ENCODE results near the gene PID1.

Gene PID1

GRCh38 chr2:229099231-229099630 lies 171.9 kb downstream of the PID1 start:
- no peak overlapping the region for H4K8ac ChIP-seq (ENCODE audit: low read depth, low read length)
- H3K27ac ChIP-seq (ENCODE audit: low read depth, low read length): no peak overlapping the region
- H3K9me3 ChIP-seq (ENCODE audit: insufficient read depth, low read depth, low read length): no peaks in the 10 kb centered on the region
- no peak overlapping the region for H3K4me2 ChIP-seq (ENCODE audit: low read length)
- no peak for DNase-seq
- H3K23ac ChIP-seq (ENCODE audit: low read length): no peak overlapping the region
- H2AFZ ChIP-seq (ENCODE audit: insufficient read depth, low read length, poor library complexity): no peak overlapping the region
- H3K9ac ChIP-seq (ENCODE audit: low read length): no peak overlapping the region
- H3K36me3 ChIP-seq (ENCODE audit: control insufficient read depth in 1 of 2, insufficient read depth in 2 of 2, low read length in 2 of 2): no peaks in the 10 kb centered on the region
- H3K4me3 ChIP-seq (ENCODE audit: low read depth, low read length): no peak overlapping the region
- no peak overlapping the region for H3K4ac ChIP-seq (ENCODE audit: low read depth, low read length)
- WGBS (ENCODE audit: extremely low coverage, insufficient coverage, insufficient read length): no CpG with 5 or more reads among the region's 1 CpG
- no peak overlapping the region for H2AK5ac ChIP-seq (ENCODE audit: low read length)
- no peak overlapping the region for H2BK12ac ChIP-seq (ENCODE audit: low read length)
- no peak overlapping the region for H4K91ac ChIP-seq (ENCODE audit: low read depth, low read length)
- no peak overlapping the region for H3K14ac ChIP-seq (ENCODE audit: low read length)
- H2BK120ac ChIP-seq (ENCODE audit: insufficient read depth, low read length, poor library complexity): no peak overlapping the region
- no peak overlapping the region for H2BK5ac ChIP-seq (ENCODE audit: low read depth, low read length, poor library complexity)
- H3K79me2 ChIP-seq (ENCODE audit: control insufficient read depth, insufficient read depth, low read length, poor library complexity): no peaks in the 10 kb centered on the region
- H3K18ac ChIP-seq (ENCODE audit: low read length): no peak overlapping the region
- H3K79me1 ChIP-seq (ENCODE audit: low read length): no peaks in the 10 kb centered on the region
- no peaks in the 10 kb centered on the region for H3K27me3 ChIP-seq (ENCODE audit: insufficient read depth, low read length)
- no peak overlapping the region for H4K12ac ChIP-seq (ENCODE audit: low read depth, low read length)
- H3K4me1 ChIP-seq (ENCODE audit: control insufficient read depth in 1 of 2, insufficient read depth in 2 of 2, low read length in 2 of 2): no peaks in the 10 kb centered on the region

- WGBS (ENCODE audit: extremely low coverage, insufficient coverage, insufficient read length): no CpG with 5 or more reads among the region's 6 CpGs
- H3K27ac ChIP-seq (ENCODE audit: low read depth, low read length): no peak overlapping the region
- DNase-seq: no peak
These were observed 172.3 kb downstream of the PID1 start for GRCh38 chr2:229098801-229099200.

GRCh38 chr2:229096409-229097066 lies 174.5 kb downstream of the PID1 start:
- WGBS (ENCODE audit: extremely low coverage, insufficient coverage, insufficient read length): no CpG with 5 or more reads among the region's 4 CpGs
- Histone ChIP-seq H4K12ac (ENCODE audit: low read depth, low read length) (no peak overlapping the region), H3K9me3 (ENCODE audit: insufficient read depth, low read depth, low read length) (no peaks in the 10 kb centered on the region), H3K27ac (ENCODE audit: low read depth, low read length) (no peak overlapping the region), H3K36me3 (ENCODE audit: control insufficient read depth in 1 of 2, insufficient read depth in 2 of 2, low read length in 2 of 2) (no peaks in the 10 kb centered on the region), H3K4me3 (ENCODE audit: low read depth, low read length) (no peak overlapping the region), H2AFZ (ENCODE audit: insufficient read depth, low read length, poor library complexity) (no peak overlapping the region), H3K27me3 (ENCODE audit: insufficient read depth, low read length) (no peaks in the 10 kb centered on the region), H4K8ac (ENCODE audit: low read depth, low read length) (no peak overlapping the region), H3K79me2 (ENCODE audit: control insufficient read depth, insufficient read depth, low read length, poor library complexity) (no peaks in the 10 kb centered on the region), H3K4me2 (ENCODE audit: low read length) (no peak overlapping the region), H2BK5ac (ENCODE audit: low read depth, low read length, poor library complexity) (no peak overlapping the region), H3K23ac (ENCODE audit: low read length) (no peak overlapping the region), H3K4ac (ENCODE audit: low read depth, low read length) (no peak overlapping the region), H2BK120ac (ENCODE audit: insufficient read depth, low read length, poor library complexity) (no peak overlapping the region), H2AK5ac (ENCODE audit: low read length) (no peak overlapping the region), H3K14ac (ENCODE audit: low read length) (no peak overlapping the region), H3K18ac (ENCODE audit: low read length) (no peak overlapping the region), H3K9ac (ENCODE audit: low read length) (no peak overlapping the region), H3K79me1 (ENCODE audit: low read length) (no peaks in the 10 kb centered on the region), H4K91ac (ENCODE audit: low read depth, low read length) (no peak overlapping the region), H3K4me1 (ENCODE audit: control insufficient read depth in 1 of 2, insufficient read depth in 2 of 2, low read length in 2 of 2) (no peaks in the 10 kb centered on the region), H2BK12ac (ENCODE audit: low read length) (no peak overlapping the region)
- DNase-seq: no peak

More at GRCh38 chr2:229098801-229099200, 172.3 kb downstream of the PID1 start:
- H2BK5ac ChIP-seq (ENCODE audit: low read depth, low read length, poor library complexity): no peak overlapping the region
- H4K91ac ChIP-seq (ENCODE audit: low read depth, low read length): no peak overlapping the region
- no peak overlapping the region for H3K4ac ChIP-seq (ENCODE audit: low read depth, low read length)
- no peak overlapping the region for H3K18ac ChIP-seq (ENCODE audit: low read length)
- H3K9ac ChIP-seq (ENCODE audit: low read length): no peak overlapping the region
- H3K36me3 ChIP-seq (ENCODE audit: control insufficient read depth in 1 of 2, insufficient read depth in 2 of 2, low read length in 2 of 2): no peaks in the 10 kb centered on the region
- no peak overlapping the region for H2AFZ ChIP-seq (ENCODE audit: insufficient read depth, low read length, poor library complexity)
- H3K9me3 ChIP-seq (ENCODE audit: insufficient read depth, low read depth, low read length): no peaks in the 10 kb centered on the region
- no peak overlapping the region for H3K4me3 ChIP-seq (ENCODE audit: low read depth, low read length)
- no peak overlapping the region for H2BK12ac ChIP-seq (ENCODE audit: low read length)
- H4K12ac ChIP-seq (ENCODE audit: low read depth, low read length): no peak overlapping the region
- no peak overlapping the region for H3K14ac ChIP-seq (ENCODE audit: low read length)
- no peaks in the 10 kb centered on the region for H3K79me2 ChIP-seq (ENCODE audit: control insufficient read depth, insufficient read depth, low read length, poor library complexity)
- no peak overlapping the region for H2BK120ac ChIP-seq (ENCODE audit: insufficient read depth, low read length, poor library complexity)
- no peak overlapping the region for H4K8ac ChIP-seq (ENCODE audit: low read depth, low read length)
- no peak overlapping the region for H3K23ac ChIP-seq (ENCODE audit: low read length)
- H2AK5ac ChIP-seq (ENCODE audit: low read length): no peak overlapping the region
- no peak overlapping the region for H3K4me2 ChIP-seq (ENCODE audit: low read length)
- H3K4me1 ChIP-seq (ENCODE audit: control insufficient read depth in 1 of 2, insufficient read depth in 2 of 2, low read length in 2 of 2): no peaks in the 10 kb centered on the region
- H3K79me1 ChIP-seq (ENCODE audit: low read length): no peaks in the 10 kb centered on the region
- no peaks in the 10 kb centered on the region for H3K27me3 ChIP-seq (ENCODE audit: insufficient read depth, low read length)

- Histone ChIP-seq H3K9me3 (ENCODE audit: insufficient read depth, low read depth, low read length) (no peaks in the 10 kb centered on the region), H3K79me1 (ENCODE audit: low read length) (no peaks in the 10 kb centered on the region), H2AK5ac (ENCODE audit: low read length) (no peak overlapping the region), H3K18ac (ENCODE audit: low read length) (no peak overlapping the region), H3K4ac (ENCODE audit: low read depth, low read length) (no peak overlapping the region), H2BK120ac (ENCODE audit: insufficient read depth, low read length, poor library complexity) (no peak overlapping the region), H3K14ac (ENCODE audit: low read length) (no peak overlapping the region), H3K27me3 (ENCODE audit: insufficient read depth, low read length) (no peaks in the 10 kb centered on the region), H3K36me3 (ENCODE audit: control insufficient read depth in 1 of 2, insufficient read depth in 2 of 2, low read length in 2 of 2) (no peaks in the 10 kb centered on the region), H3K9ac (ENCODE audit: low read length) (no peak overlapping the region), H3K23ac (ENCODE audit: low read length) (no peak overlapping the region), H2AFZ (ENCODE audit: insufficient read depth, low read length, poor library complexity) (no peak overlapping the region), H3K4me2 (ENCODE audit: low read length) (no peak overlapping the region), H4K91ac (ENCODE audit: low read depth, low read length) (no peak overlapping the region), H4K12ac (ENCODE audit: low read depth, low read length) (no peak overlapping the region), H3K4me1 (ENCODE audit: control insufficient read depth in 1 of 2, insufficient read depth in 2 of 2, low read length in 2 of 2) (no peaks in the 10 kb centered on the region), H2BK12ac (ENCODE audit: low read length) (no peak overlapping the region), H3K27ac (ENCODE audit: low read depth, low read length) (no peak overlapping the region), H3K79me2 (ENCODE audit: control insufficient read depth, insufficient read depth, low read length, poor library complexity) (no peaks in the 10 kb centered on the region), H4K8ac (ENCODE audit: low read depth, low read length) (no peak overlapping the region), H2BK5ac (ENCODE audit: low read depth, low read length, poor library complexity) (no peak overlapping the region), H3K4me3 (ENCODE audit: low read depth, low read length) (no peak overlapping the region)
- DNase-seq: no peak
- no CpG with 5 or more reads among the region's 1 CpG for WGBS (ENCODE audit: extremely low coverage, insufficient coverage, insufficient read length)
These were observed 175.6 kb downstream of the PID1 start for GRCh38 chr2:229095472-229095871.
